ENCODE measurements around the gene MPDU1.

GRCh38 chr17:7580604-7581575 lies 2.8 kb upstream of the MPDU1 start:
- no peak for TF ChIP-seq CREB1 (IDR thresholded peaks at IDR 0.05; ENCODE audit: low read depth)
- TF ChIP-seq TCF12 (IDR thresholded peaks at IDR 0.05; ENCODE audit: low read depth) = no peak
- no peak for TF ChIP-seq MAX (IDR thresholded peaks at IDR 0.05)
- no peak for TF ChIP-seq USF1 (IDR thresholded peaks at IDR 0.05)
- no peak for TF ChIP-seq REST (IDR thresholded peaks at IDR 0.05; ENCODE audit: low read depth)
- no peak for TF ChIP-seq FOXM1 (IDR thresholded peaks at IDR 0.05; ENCODE audit: borderline replicate concordance, low read depth)
- TF ChIP-seq TAF1 (IDR thresholded peaks at IDR 0.05; ENCODE audit: low read depth) = no peak
